Measurements from ENCODE around the gene ANKDD1B. TPM values are rescaled to one million over a fixed set of nuclear protein-coding genes. Genes with fewer than 3 reads are reported as not detected.

ANKDD1B gene
- polyA plus RNA-seq, 1 of the 3 experiments (the other 2 are of a cell fraction), result 0.12 TPM

- TF ChIP-seq POLR2AphosphoS5 (IDR thresholded peaks at IDR 0.05; ENCODE audit: low read depth, low read length) (peak; percentile 45; the same call in 1 of the 2 replicates), SMC3 (IDR thresholded peaks at IDR 0.05; ENCODE audit: low read depth, low read length) (no peak), SIN3A (IDR thresholded peaks at IDR 0.05; ENCODE audit: borderline replicate concordance, low read depth, low read length) (no peak), CTCF (IDR thresholded peaks at IDR 0.05) (no peak), IRF3 (IDR thresholded peaks at IDR 0.05; ENCODE audit: low read depth, low read length) (no peak), EP300 (IDR thresholded peaks at IDR 0.05; ENCODE audit: borderline replicate concordance in 1 of 2, low read depth in 1 of 2, low read length in 1 of 2) (peak; percentile 24 to 54; a peak in 3 of 4 replicates), ZBTB33 (IDR thresholded peaks at IDR 0.05; ENCODE audit: borderline replicate concordance, low read depth) (no peak), MAX (IDR thresholded peaks at IDR 0.05; ENCODE audit: low read depth) (no peak)
Observed at GRCh38 chr5:75640395-75640794, 29.1 kb downstream of the ANKDD1B start (continued).

GRCh38 chr5:75640826-75641225, 29.6 kb downstream of the ANKDD1B start:
- no peak overlapping the region for H2AFZ ChIP-seq (ENCODE audit: low read depth)
- H3K36me3 ChIP-seq (replicated peaks in 1 of 2; ENCODE audit: control insufficient read depth in 1 of 2, insufficient read depth in 2 of 2, low read length in 1 of 2), result no peaks in the 10 kb centered on the region
- 91% methylated on average over 2 of the region's 2 CpGs for WGBS (ENCODE audit: low lambda C conversion rate)
- H3K27me3 ChIP-seq (ENCODE audit: insufficient read depth), result no peaks in the 10 kb centered on the region
- peak overlapping the region in 1 of 2 experiments; percentile 57; a peak in 2 of 4 replicates for H3K27ac ChIP-seq (ENCODE audit: low read depth in 2 of 2, low read length in 1 of 2)
- no peaks in the 10 kb centered on the region for H3K4me1 ChIP-seq (ENCODE audit: control insufficient read depth in 1 of 2, insufficient read depth in 2 of 2, low read depth in 1 of 2, low read length in 1 of 2)
- TF ChIP-seq SIN3A (IDR thresholded peaks at IDR 0.05; ENCODE audit: borderline replicate concordance, low read depth, low read length) (no peak), CTCF (IDR thresholded peaks at IDR 0.05) (no peak), MXI1 (IDR thresholded peaks at IDR 0.05; ENCODE audit: low read depth, low read length) (no peak), USF1 (IDR thresholded peaks at IDR 0.05; ENCODE audit: borderline replicate concordance, low read depth) (no peak), NFIC (IDR thresholded peaks at IDR 0.05; ENCODE audit: borderline replicate concordance) (no peak), RXRA (IDR thresholded peaks at IDR 0.05; ENCODE audit: borderline replicate concordance, low read depth) (no peak), TCF12 (IDR thresholded peaks at IDR 0.05) (no peak), CHD2 (IDR thresholded peaks at IDR 0.05; ENCODE audit: low read length, partially characterized antibody) (no peak), SMC3 (IDR thresholded peaks at IDR 0.05; ENCODE audit: low read depth, low read length) (no peak), GABPA (IDR thresholded peaks at IDR 0.05; ENCODE audit: low read depth) (no peak), GATA2 (CRISPR knock-in tag; IDR thresholded peaks at IDR 0.05) (no peak), EP300 (IDR thresholded peaks at IDR 0.05; ENCODE audit: borderline replicate concordance in 1 of 2, low read depth in 1 of 2, low read length in 1 of 2) (no peak), POLR2AphosphoS5 (IDR thresholded peaks at IDR 0.05; ENCODE audit: low read depth, low read length) (no peak)
- ChIA-PET POLR2A (no interaction called here), CTCF (no interaction called here)
- no peaks in the 10 kb centered on the region for H4K20me1 ChIP-seq (ENCODE audit: insufficient read depth)
- DNase-seq, result no peak
- H3K9ac ChIP-seq, result no peak overlapping the region
- no peaks in the 10 kb centered on the region for H3K9me2 ChIP-seq
- H3K4me2 ChIP-seq, result no peak overlapping the region
- no peaks in the 10 kb centered on the region for H3F3A ChIP-seq (replicated peaks; ENCODE audit: insufficient read depth)
- H3K4me3 ChIP-seq (ENCODE audit: low read depth in 2 of 2, low read length in 1 of 2), result no peak overlapping the region
- H3K79me2 ChIP-seq (ENCODE audit: insufficient read depth), result no peaks in the 10 kb centered on the region
- no peaks in the 10 kb centered on the region for H3K9me3 ChIP-seq

All from SK-N-SH (cell line).